Mammary epithelial cell (primary cell): ENCODE results near the gene RUVBL2.

Experiments used
- CTCF ChIP-seq, 2 donors: IDR thresholded peaks in 1 of 2; conservative IDR thresholded peaks in 1 of 2; 2 replicates each; pipeline ENCODE4 v1.5.1; 2011 to 2012; ENCODE audit warnings: inconsistent platforms in 2 of 2, low read length in 2 of 2, mild to moderate bottlenecking in 2 of 2, control low read depth in 1 of 2, low read depth in 1 of 2; ENCODE audit not compliant: insufficient read depth in 1 of 2; ENCODE audit errors: extremely low read depth in 1 of 2
- EZH2 ChIP-seq: IDR thresholded peaks from 2 replicates; pipeline ENCODE4 v1.6.1; 2012; ENCODE audit warnings: low read length, inconsistent platforms, borderline replicate concordance

- TF ChIP-seq CTCF (conservative IDR thresholded peaks at IDR 0.05 in 1 of 2, IDR thresholded peaks at IDR 0.05 in 1 of 2; ENCODE audit: extremely low read depth in 1 of 2, insufficient read depth in 1 of 2, low read depth in 1 of 2, low read length in 2 of 2), result no peak
- no peak for TF ChIP-seq EZH2
Measured at GRCh38 chr19:48967346-48968178, 26.1 kb upstream of the RUVBL2 start.
